DMS53 treated with DMSO at 0.1 percent for 48 hours (cell line): Measurements from ENCODE around the gene CEP70.

Source experiments
- DNase-seq: peaks from one replicate; lab custom pipeline; 2025; ENCODE audit not compliant: unreplicated experiment; lab: John Stamatoyannopoulos, UW

CEP70 gene

DNA sequence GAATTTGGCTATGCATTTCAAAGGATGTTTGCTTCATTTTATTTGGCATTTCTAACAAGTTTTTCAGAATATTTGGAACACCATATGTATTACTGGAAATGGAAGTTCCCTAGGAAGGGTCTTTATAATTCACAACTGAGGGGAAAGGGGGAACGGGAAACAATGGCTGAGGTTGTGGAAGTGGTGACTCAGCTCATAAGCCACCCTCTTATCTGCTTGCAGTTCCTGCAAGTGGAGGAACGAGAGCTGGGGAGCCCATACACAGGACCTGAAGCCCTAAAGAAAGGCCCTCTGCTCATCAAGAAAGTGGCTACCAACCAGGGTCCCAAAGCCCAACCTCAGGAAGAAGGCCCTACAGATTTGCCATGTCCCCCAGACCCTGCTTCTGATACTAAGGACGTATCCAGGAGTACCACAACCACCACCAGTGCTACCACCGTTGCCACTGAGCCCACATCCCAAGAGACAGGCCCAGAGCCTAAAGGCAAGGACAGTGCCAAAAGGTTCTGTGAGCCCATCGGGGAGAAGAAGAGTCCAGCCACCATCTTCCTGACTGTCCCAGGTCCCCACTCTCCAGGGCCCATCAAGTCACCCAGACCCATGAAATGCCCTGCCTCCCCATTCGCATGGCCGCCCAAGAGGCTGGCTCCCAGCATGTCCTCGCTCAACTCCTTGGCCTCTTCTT is 121.8 kb downstream of the CEP70 start:
- no peak for DNase-seq

GRCh38 chr3:138471481-138471880 is 122.6 kb downstream of the CEP70 start:
- no peak for DNase-seq

- no peak for DNase-seq
Measured at GRCh38 chr3:138470687-138471086, 123.4 kb downstream of the CEP70 start.

DNA sequence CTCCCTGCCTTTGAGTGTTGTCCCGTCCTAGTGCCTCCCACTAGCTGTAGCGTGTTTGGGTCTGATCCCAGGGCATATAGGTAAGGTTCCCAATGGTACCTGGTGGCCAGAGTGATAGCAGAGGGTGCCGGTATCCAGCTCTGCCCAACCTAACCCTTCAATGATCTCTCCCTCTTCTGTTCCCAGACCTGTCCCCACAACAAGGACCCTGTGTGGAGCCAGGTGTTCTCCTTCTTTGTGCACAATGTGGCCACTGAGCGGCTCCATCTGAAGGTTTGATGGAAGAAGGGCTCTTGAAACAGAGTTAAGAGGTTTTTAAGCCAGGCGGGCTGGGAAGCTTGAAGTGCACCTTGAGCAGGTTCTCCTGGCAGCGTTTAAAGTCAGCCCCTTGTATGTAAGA is 124.2 kb downstream of the CEP70 start:
- DNase-seq, result no peak

GRCh38 chr3:138468886-138469285 is 125.2 kb downstream of the CEP70 start:
- no peak for DNase-seq

- DNase-seq, result no peak
Measured at GRCh38 chr3:138468451-138468850, 125.6 kb downstream of the CEP70 start.

DNA sequence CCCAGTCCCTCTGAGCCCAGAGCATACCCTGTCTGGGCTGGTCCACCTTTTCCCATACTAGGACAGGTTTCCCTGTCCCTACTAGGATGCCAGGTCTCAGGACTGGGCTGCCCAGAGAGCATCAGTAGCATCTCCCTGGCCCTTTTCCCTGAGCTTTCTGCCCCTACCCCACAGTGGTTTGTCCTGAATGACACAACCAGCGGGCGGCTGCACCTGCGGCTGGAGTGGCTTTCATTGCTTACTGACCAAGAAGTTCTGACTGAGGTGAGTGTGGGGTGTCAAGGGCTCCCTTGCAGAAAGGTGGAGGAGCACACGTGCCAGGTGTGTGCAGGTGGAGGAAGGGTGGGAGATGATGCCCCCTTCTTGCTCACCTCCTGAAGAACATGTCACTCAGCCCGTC is 126.1 kb downstream of the CEP70 start:
- no peak for DNase-seq

DNA sequence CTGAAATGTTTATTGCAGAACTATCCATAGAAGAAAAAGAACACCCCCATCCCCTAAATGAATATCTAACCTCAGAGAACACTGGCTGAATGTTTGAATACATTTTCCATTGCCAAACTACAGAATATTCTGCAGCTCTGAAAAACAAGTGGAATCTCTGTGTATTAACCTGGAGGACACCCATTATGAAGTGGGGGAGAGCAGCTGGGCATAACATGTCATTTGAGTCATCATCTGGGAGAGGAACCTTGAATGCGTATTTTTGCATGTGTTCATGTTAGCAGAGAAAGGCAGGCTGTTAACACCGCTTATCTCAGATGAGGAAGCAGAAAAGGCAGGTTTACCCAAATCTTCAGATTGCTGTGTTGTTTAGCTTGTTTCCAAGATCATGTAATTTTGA is 128.1 kb downstream of the CEP70 start:
- no peak for DNase-seq

- no peak for DNase-seq
Measured at GRCh38 chr3:138465451-138465850, 128.6 kb downstream of the CEP70 start.

GRCh38 chr3:138464491-138464860 is 129.6 kb downstream of the CEP70 start:
- no peak for DNase-seq

GRCh38 chr3:138463724-138464490 is 130.2 kb downstream of the CEP70 start:
- no peak for DNase-seq

DNA sequence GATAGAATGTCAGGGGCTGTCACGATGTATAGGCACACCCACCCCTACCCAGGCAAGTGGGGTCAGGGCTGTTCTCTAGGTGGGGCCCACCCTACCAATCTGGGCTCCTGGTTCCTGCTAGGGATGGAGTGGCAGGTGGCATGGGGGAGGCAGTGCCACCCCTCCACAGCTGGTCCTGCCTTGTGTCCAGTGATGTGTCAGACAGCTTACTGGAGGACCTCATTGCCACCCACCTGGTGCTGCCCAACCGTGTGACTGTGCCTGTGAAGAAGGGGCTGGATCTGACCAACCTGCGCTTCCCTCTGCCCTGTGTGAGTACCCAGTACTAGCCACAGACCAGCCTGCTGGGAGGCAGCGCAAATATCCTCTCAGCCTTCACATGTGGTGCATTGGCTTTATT is 132.2 kb downstream of the CEP70 start:
- DNase-seq, result no peak

DNA sequence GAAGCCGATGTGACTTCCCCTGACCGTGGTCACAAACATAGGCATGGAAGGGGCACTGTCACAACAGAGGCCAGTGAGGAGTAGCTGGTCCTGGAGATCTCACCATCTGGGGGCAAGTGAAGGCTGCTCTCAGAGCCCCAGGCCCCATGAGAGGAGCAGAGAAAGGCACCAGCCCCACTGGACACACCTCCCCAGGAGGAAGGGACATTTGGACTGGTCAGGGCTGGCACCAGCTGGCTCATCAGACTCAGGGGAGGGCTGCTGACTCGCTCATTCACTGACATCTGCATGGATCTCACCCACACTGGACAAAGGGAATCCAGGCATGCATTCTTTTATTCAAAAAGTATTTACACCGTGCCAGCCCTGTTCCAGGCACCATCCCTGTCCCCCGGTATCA is 132.8 kb downstream of the CEP70 start:
- DNase-seq, result no peak

- no peak for DNase-seq
Measured at GRCh38 chr3:138460536-138461205, 133.4 kb downstream of the CEP70 start.

DNA sequence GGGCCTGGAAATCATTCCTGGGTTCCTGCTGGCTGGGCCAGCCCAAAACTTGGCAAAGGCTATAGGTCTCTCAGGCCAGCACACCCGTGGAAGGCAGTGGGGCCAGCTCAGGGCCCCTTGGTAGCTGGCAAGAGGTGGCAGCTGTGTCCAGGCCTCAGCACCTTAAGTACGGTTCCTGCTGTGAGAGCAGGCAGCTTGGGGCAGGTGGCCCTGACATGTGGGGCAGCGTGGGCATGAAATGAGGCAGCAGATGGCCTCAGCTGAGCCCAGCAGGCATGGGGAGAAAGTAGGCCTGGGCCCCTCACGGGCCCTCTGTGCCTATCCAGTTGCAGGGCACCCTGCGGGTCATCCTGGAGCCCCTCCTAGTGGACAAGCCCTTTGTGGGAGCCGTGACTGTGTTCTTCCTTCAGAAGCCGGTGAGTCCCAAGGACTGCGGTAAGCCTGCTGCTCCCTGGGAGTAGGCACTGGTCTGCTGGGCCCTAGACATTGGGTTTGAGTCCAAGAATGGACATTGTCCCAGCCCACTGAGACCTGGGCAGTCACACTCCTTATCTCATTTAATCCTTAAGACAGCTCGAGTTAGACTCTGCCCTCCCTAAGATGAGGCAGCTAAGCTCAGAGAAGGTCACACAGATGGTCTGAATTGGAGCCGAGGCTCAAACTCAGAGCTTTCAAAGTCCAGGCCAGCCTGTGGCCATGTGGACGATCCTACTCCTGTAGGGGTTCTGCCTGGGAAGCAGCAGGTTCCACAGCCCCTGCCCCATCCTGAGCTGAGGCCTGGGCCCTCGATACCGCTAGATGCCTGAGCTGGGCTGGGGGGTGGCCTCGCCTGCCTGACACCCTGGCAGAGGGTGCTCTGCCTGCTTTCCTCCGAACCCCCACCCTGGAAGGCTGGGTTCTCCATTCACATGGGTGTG is 134.2 kb downstream of the CEP70 start:
- no peak for DNase-seq

GRCh38 chr3:138458774-138459499 is 135.1 kb downstream of the CEP70 start:
- DNase-seq, result no peak

GRCh38 chr3:138457863-138458735 is 136.0 kb downstream of the CEP70 start:
- DNase-seq, result no peak

DNA sequence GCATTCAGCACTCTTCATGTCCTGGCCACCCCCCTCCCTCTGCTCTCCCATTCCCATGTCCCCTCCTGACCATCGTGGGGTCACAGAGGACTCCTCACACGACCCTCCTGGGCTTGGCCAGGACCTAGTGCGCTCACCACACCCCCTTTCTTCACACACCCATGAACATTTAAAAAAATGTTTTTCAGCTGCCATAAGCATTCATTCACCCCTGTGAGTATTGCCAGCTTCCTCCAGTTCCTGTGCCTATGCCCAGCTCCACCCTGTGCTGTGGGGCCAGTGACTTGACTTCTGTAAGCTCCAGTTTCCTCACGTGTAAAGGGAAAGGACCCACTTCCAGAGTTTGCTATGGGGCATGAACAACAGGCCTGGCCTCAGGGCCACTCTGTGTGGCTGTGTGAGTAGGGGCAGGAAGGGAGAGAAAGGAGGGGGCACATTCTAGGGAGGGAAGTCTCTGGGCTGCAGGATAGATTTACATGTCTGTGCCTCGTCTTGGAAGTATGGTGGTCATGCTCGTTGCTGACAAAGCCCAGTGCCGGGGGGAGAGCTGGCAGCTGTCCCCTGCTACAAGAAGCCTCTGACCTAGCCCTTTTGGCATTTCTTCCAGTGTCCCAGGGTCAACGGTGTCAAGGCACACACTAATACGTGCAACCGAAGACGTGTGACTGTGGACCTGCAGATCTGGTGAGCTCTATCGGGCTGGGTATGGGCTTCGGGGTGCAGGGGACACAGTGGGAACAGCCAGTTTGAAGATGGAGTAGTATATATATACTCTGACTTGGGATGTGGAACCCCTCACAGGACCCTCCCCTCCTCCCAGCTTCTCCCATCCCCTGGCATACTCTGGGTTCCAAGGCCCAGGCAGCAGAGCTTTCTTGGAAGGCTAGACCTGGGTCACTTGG is 136.8 kb downstream of the CEP70 start:
- no peak for DNase-seq
